Measurements from ENCODE around the gene MRPS22.

- TF ChIP-seq, protein P1, sequence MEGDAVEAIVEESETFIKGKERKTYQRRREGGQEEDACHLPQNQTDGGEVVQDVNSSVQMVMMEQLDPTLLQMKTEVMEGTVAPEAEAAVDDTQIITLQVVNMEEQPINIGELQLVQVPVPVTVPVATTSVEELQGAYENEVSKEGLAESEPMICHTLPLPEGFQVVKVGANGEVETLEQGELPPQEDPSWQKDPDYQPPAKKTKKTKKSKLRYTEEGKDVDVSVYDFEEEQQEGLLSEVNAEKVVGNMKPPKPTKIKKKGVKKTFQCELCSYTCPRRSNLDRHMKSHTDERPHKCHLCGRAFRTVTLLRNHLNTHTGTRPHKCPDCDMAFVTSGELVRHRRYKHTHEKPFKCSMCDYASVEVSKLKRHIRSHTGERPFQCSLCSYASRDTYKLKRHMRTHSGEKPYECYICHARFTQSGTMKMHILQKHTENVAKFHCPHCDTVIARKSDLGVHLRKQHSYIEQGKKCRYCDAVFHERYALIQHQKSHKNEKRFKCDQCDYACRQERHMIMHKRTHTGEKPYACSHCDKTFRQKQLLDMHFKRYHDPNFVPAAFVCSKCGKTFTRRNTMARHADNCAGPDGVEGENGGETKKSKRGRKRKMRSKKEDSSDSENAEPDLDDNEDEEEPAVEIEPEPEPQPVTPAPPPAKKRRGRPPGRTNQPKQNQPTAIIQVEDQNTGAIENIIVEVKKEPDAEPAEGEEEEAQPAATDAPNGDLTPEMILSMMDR (IDR thresholded peaks at IDR 0.05): no peak
- TF ChIP-seq POLR2AphosphoS5 (IDR thresholded peaks at IDR 0.05) (no peak), POLR2A (IDR thresholded peaks at IDR 0.05) (no peak)
Measured at GRCh38 chr3:139295040-139295439, 48.8 kb upstream of the MRPS22 start.

Measured in stomach (tissue), 4 donors.